GM19193 (cell line): ENCODE measurements around the gene DCT.

ENCODE experiments used
- POLR2A ChIP-seq: IDR thresholded peaks from 4 replicates; pipeline ENCODE4 v1.6.1; 2011; ENCODE audit not compliant: insufficient read depth, insufficient read length; ENCODE audit errors: extremely low read depth

DCT gene

GRCh38 chr13:94479616-94480015 is at the start of gene DCT:
Gene DCT, minus strand, starts transcription at chr13:94479682. Its CDS starts 427 bp downstream, at chr13:94479255.
- TF ChIP-seq POLR2A, result no peak

GRCh38 chr13:94525781-94526180 is 46.3 kb upstream of the DCT start:
- TF ChIP-seq POLR2A, result no peak

- no peak for TF ChIP-seq POLR2A
These were observed 44.9 kb upstream of the DCT start for GRCh38 chr13:94524407-94524806.

- no peak for TF ChIP-seq POLR2A
These were observed 40.5 kb upstream of the DCT start for GRCh38 chr13:94520001-94520400.

- TF ChIP-seq POLR2A, result no peak
These were observed 37.0 kb upstream of the DCT start for GRCh38 chr13:94516456-94516855.

- TF ChIP-seq POLR2A, result no peak
These were observed 36.4 kb upstream of the DCT start for GRCh38 chr13:94515911-94516310.

- no peak for TF ChIP-seq POLR2A
These were observed 35.9 kb upstream of the DCT start for GRCh38 chr13:94515374-94515773.

GRCh38 chr13:94513026-94513425 is 33.5 kb upstream of the DCT start:
- no peak for TF ChIP-seq POLR2A

GRCh38 chr13:94505730-94506129 is 26.2 kb upstream of the DCT start:
- no peak for TF ChIP-seq POLR2A

GRCh38 chr13:94503851-94504250 is 24.4 kb upstream of the DCT start:
- no peak for TF ChIP-seq POLR2A

- no peak for TF ChIP-seq POLR2A
These were observed 16.3 kb upstream of the DCT start for GRCh38 chr13:94495806-94496205.

- TF ChIP-seq POLR2A, result no peak
These were observed 14.5 kb upstream of the DCT start for GRCh38 chr13:94494026-94494425.

GRCh38 chr13:94487043-94487442 is 7.6 kb upstream of the DCT start:
- no peak for TF ChIP-seq POLR2A

- no peak for TF ChIP-seq POLR2A
These were observed 4.5 kb upstream of the DCT start for GRCh38 chr13:94483970-94484369.

GRCh38 chr13:94481941-94482340 is 2.5 kb upstream of the DCT start:
- TF ChIP-seq POLR2A, result no peak

- no peak for TF ChIP-seq POLR2A
These were observed 1.2 kb upstream of the DCT start for GRCh38 chr13:94480672-94481145.

GRCh38 chr13:94478913-94479312 is 569 bp downstream of the DCT start:
- no peak for TF ChIP-seq POLR2A
